ENCODE results near the gene RGS16.
A peak's percentile ranks its signal among the peaks of the same experiment; 100 is the strongest.

The RGS16 gene

DNA sequence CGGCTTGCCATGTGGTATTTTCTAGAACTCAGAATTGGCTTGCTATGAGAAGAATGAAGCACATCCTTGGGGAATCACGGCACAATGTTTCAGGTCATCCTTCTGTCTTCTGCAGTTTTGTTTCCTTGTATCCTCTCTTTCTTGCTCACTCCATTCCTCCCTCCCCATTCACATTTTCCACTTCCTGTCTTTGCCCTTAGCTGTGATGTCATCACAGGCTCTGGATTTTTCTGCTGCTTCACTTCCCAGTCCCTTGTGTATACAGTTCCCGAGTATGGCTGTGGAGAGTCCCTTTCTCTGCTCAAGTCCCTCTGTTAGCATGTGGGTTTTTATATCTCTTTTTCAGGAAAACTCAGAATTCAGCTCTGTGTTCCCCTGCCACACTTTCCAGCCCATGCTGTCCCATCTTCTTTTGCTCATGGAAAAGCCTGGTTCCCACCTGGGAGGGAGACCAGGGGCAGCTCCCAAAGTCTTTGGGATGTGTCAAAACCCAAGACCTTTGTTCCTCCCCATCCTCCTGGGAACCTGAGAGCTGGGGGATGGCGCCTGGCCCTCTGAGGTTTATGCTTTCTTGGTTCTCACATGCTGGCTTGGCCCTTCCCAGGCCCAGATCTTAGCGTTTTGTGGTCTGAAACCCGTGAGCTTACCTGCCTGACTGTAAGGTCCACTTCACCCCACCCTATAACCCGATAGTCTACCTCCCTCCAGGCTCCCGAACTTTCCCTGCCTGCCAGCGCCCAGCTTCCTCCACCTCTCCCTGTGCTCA lies 4.8 kb upstream of the RGS16 start:
- no peak for DNase-seq (ENCODE audit: low read depth)

DNA sequence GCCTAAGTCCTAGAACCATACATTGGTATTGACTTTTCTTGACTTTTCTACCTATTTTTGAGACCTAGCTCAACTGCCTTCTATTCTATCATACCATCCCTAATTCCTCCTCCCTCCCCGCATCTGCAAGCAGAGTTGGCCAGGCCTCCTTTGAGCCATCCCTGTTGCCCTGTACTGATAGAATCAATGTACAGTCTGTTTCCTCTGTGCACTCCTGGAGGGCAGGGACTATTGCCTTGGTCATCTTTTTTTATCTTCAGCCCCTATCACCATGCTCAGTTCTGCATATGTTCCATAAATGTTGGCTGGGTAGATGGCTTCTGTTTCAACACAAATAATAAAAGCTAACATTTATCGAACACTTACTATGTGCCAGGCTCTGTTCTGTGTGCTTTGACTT lies 4.0 kb upstream of the RGS16 start:
- DNase-seq (ENCODE audit: low read depth), result no peak

DNA sequence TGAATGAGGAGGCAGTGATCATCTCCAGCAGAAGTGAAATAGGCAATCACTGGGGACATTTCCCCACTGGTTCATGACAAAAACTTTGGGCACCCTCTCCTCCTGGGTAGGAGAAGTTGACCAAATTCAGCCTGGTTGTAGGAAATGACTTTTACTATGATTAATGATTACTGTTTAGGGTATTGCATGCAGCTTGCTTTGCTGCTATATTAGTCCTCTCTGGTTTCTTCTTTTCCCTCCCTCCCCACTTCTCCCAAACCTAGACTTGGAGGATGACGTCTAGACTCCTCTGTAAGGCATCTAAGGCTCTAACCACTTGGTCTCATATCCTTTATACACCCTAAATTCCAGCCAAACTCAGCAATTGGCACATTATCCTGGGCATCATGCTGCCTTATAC lies 3.4 kb upstream of the RGS16 start:
- no peak for DNase-seq (ENCODE audit: low read depth)

DNA sequence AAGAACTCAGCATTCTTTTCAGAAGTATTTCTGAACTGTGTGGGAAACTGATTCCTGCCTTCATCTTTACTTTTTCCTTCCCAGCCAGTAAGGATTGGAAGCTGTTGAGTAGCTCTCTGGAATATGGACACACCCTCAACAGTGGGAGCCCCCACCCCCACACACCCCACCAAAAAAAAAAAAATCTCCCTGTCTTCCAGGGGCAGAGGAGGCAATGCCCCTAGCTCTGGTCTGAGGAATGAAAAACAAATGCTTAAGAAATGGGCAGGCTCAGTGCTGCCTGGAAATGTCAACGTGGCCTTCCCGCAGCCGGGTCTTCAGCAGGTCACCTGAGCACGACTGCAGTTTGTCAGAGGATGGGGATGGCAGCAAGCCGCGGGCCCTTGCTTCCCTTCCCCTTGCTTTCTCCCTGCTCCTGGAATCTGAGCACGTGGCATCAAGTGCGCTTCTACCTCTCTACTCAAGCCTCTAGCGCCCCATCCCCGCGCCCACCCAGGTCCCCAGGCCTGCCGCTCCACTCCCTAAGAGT lies 479 bp downstream of the RGS16 start:
- no peak for DNase-seq (ENCODE audit: low read depth)

GRCh38 chr1:182602935-182603645 lies 1.1 kb downstream of the RGS16 start:
- DNase-seq (ENCODE audit: low read depth), result no peak

DNA sequence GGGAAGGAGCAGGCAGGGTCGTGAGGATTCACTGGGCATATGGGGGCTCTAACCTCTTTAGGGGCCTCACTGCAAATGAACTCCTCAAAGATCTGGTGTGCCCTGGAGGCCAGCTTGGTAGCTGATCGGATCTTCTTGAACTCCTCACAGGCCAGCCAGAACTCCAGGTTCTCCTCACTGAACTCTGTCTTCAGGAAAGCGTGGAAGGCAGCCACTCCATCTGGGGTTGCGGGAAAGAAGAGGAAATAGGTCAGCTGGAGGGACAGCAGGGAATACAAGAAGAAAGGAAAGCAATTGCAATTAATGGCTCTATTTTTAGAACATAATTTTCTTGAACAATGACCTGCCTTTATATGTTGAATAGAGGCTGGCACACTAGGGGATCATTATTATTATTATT lies 2.3 kb downstream of the RGS16 start:
- no peak for DNase-seq (ENCODE audit: low read depth)

- DNase-seq (ENCODE audit: low read depth), result peak; percentile 55
These were observed 2.8 kb downstream of the RGS16 start for GRCh38 chr1:182601416-182601786.

- DNase-seq (ENCODE audit: low read depth), result no peak
These were observed 3.3 kb downstream of the RGS16 start for GRCh38 chr1:182600745-182601415.

- DNase-seq (ENCODE audit: low read depth), result no peak
These were observed 4.0 kb downstream of the RGS16 start for GRCh38 chr1:182600036-182600713.

DNA sequence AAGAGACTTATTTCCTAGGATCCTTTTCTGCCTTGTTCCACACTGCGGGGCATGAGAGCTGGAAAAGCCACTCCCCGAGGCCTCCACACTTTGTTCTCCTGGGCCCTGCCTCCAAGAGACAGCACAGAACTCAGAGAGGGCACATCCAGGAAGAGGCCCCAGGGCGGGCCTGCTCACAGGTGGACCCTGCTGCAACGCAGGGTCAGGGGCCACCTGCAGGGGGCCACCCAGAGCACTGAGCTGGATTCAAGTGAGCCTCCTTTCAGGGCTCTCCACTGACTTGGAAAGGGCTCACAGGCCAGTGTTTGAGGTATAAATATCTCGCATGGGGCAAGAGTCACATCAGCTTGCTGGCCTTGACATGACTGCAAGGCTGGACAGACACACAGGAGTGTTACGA lies 4.8 kb downstream of the RGS16 start:
- DNase-seq (ENCODE audit: low read depth), result no peak

- DNase-seq (ENCODE audit: low read depth), result no peak
These were observed 5.9 kb downstream of the RGS16 start for GRCh38 chr1:182598296-182598695.

- DNase-seq (ENCODE audit: low read depth), result no peak
These were observed 7.3 kb downstream of the RGS16 start for GRCh38 chr1:182596934-182597333.

GRCh38 chr1:182595641-182596240 lies 8.4 kb downstream of the RGS16 start:
- peak; percentile 54 for DNase-seq (ENCODE audit: low read depth)

- no peak for DNase-seq (ENCODE audit: low read depth)
These were observed 14.3 kb downstream of the RGS16 start for GRCh38 chr1:182589931-182590330.

GRCh38 chr1:182589520-182589919 lies 14.7 kb downstream of the RGS16 start:
- DNase-seq (ENCODE audit: low read depth), result no peak

- peak; percentile 38 for DNase-seq (ENCODE audit: low read depth)
These were observed 15.4 kb downstream of the RGS16 start, which contains the start of gene RNASEL for GRCh38 chr1:182588500-182589396. Gene RNASEL (minus strand): TSS chr1:182589256. CDS start chr1:182586806, 2,450 bp downstream.

DNA sequence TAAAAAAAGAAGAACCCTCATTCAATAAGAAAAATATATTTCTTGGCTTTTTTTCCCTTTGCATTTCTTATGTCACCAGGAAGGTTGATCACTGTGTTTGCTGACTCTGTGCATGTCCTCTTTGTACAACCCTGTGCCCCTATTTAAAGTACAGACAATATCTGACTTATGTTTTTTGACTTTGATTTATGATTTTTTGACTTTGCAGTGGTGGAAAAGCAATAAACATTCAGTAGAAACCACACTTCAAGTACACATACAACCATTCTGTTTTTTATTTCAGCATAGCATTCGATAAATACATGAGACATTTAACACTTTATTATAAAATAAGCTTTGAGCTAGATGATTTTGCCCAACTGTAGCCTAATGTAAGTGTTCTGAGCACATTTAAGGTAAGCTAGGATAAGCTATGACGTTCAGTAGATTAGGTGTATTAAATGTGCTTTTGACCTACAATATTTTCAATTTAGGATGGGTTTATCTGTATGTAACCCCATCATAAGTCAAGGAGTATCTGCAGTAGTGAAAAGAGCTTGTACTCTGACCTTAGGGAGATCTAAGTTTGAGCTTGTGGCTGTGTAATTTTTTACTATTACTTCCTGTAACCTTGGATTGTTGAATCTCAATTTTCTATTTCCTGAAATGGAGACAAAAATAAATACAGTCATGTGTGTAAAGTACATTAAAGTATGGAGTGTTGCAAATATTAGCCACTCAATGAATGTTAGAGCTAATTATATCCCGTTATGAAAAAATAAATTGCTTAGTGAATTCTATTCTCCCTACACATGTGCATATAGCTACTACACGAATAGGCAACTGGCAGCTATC lies 16.3 kb downstream of the RGS16 start:
- no peak for DNase-seq (ENCODE audit: low read depth)

DNA sequence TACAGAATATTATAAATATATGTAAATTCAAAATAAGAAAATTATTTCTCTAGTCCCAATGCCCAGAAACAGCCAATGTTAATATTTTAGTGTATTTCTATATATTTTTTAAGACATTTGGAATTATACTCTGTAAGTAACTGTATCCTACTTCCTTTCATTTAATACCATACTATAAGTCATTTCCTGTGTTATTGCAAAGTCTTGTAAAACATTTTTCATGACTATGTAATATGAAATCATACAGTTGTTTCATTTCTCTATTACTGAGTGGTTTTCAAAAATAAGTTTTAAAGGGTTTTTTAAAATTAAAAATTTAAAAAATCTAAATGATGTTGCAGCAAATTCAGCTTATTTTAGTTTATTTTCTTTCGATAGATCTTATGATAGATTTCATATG lies 17.1 kb downstream of the RGS16 start:
- no peak for DNase-seq (ENCODE audit: low read depth)

- no peak for DNase-seq (ENCODE audit: low read depth)
These were observed 17.8 kb downstream of the RGS16 start for GRCh38 chr1:182586380-182586779.

- DNase-seq (ENCODE audit: low read depth), result no peak
These were observed 19.4 kb downstream of the RGS16 start for GRCh38 chr1:182584746-182585145.

Data from activated T-cell treated with anti-CD3 and anti-CD28 coated beads for 1 hour (primary cell).